Glutamatergic neuron (in vitro differentiated cells): ENCODE data around the gene JPH2. TPM values are rescaled to one million over a fixed set of nuclear protein-coding genes. Genes with fewer than 3 reads are reported as not detected.

Experiments used
- DNase-seq: peaks from one replicate; pipeline ENCODE4 v3.0.0; 2022
- H3K27ac Mint-ChIP-seq: one replicate; pipeline ENCODE4 v1.8.0; 2020; ENCODE audit warnings: mild to moderate bottlenecking, mixed read lengths, inconsistent platforms; ENCODE audit not compliant: unreplicated experiment
- H3K27me3 Mint-ChIP-seq: one replicate; pipeline ENCODE4 v1.8.0; 2020; ENCODE audit warnings: mild to moderate bottlenecking, moderate library complexity, mixed read lengths, inconsistent platforms; ENCODE audit not compliant: unreplicated experiment
- H3K36me3 Mint-ChIP-seq: one replicate; pipeline ENCODE4 v1.8.0; 2020; ENCODE audit warnings: mild to moderate bottlenecking, mixed read lengths, inconsistent platforms; ENCODE audit not compliant: unreplicated experiment
- H3K4me1 Mint-ChIP-seq: one replicate; pipeline ENCODE4 v1.8.0; 2020; ENCODE audit warnings: mild to moderate bottlenecking, low read depth, mixed read lengths, inconsistent platforms; ENCODE audit not compliant: unreplicated experiment
- H3K4me3 Mint-ChIP-seq: one replicate; pipeline ENCODE4 v1.8.0; 2020; ENCODE audit warnings: mild to moderate bottlenecking, mixed read lengths, inconsistent platforms; ENCODE audit not compliant: unreplicated experiment
- H3K9me3 Mint-ChIP-seq: one replicate; pipeline ENCODE4 v1.8.0; 2020; ENCODE audit warnings: mild to moderate bottlenecking, moderate library complexity, mixed read lengths, inconsistent platforms; ENCODE audit not compliant: unreplicated experiment
- total RNA-seq: library from RNA; stranded (reverse); fragmentation: NEBNext Ultra II Directional; extraction: Animal tissue kit (Norgen Biotek cat#: 25700); gene quantifications from one replicate; pipeline ENCODE4 v1.2.1, GENCODE V29; 2021; ENCODE audit not compliant: unreplicated experiment
- TF ChIP-seq, protein P1 (sequence below): fragments of 200-600 bp; sonication (generic); IDR thresholded peaks from one replicate; pipeline ENCODE4 v1.5.0; 2021; ENCODE audit not compliant: partially characterized antibody, unreplicated experiment

JPH2 gene
- total RNA-seq, 1 donor from 2014 or later = 0.07 TPM

GRCh38 chr20:44166008-44166407, 21.0 kb downstream of the JPH2 start:
- H3K4me3 Mint-ChIP-seq = no peak overlapping the region
- peaks cover 13% of the 10 kb centered on the region for H3K36me3 Mint-ChIP-seq
- H3K9me3 Mint-ChIP-seq = no peaks in the 10 kb centered on the region
- no peak overlapping the region for H3K27ac Mint-ChIP-seq
- H3K4me1 Mint-ChIP-seq = peaks cover 12% of the 10 kb centered on the region
- TF ChIP-seq, protein P1, sequence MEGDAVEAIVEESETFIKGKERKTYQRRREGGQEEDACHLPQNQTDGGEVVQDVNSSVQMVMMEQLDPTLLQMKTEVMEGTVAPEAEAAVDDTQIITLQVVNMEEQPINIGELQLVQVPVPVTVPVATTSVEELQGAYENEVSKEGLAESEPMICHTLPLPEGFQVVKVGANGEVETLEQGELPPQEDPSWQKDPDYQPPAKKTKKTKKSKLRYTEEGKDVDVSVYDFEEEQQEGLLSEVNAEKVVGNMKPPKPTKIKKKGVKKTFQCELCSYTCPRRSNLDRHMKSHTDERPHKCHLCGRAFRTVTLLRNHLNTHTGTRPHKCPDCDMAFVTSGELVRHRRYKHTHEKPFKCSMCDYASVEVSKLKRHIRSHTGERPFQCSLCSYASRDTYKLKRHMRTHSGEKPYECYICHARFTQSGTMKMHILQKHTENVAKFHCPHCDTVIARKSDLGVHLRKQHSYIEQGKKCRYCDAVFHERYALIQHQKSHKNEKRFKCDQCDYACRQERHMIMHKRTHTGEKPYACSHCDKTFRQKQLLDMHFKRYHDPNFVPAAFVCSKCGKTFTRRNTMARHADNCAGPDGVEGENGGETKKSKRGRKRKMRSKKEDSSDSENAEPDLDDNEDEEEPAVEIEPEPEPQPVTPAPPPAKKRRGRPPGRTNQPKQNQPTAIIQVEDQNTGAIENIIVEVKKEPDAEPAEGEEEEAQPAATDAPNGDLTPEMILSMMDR = no peak
- DNase-seq = no peak
- H3K27me3 Mint-ChIP-seq = peaks cover 8% of the 10 kb centered on the region

DNA sequence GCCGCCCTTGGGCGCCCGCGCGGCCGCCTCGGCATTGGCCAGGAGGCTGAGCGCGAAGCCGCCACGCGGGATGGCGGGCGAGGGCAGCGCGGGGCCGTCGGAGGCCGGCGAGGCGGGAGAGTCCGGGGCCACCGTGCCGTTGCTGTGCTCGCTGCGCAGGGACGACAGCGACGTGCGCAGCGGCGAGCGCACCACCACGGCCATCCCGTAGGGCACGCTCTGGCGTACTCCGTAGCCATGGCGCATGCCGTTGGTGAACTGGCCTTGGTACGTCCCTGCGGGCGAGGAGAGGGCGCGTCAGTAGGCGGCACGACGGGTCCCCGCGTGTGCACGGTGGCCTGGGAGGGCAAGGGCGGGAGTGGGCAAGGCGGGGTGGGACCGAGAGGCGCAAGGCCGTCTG, 26.9 kb downstream of the JPH2 start:
- TF ChIP-seq, protein P1 = no peak
- Mint-ChIP-seq H3K27me3 (peaks cover 5% of the 10 kb centered on the region), H3K27ac (no peak overlapping the region), H3K9me3 (peaks cover 5% of the 10 kb centered on the region), H3K4me1 (peaks cover 2% of the 10 kb centered on the region), H3K36me3 (peaks cover 20% of the 10 kb centered on the region), H3K4me3 (no peak overlapping the region)
- DNase-seq = no peak

DNA sequence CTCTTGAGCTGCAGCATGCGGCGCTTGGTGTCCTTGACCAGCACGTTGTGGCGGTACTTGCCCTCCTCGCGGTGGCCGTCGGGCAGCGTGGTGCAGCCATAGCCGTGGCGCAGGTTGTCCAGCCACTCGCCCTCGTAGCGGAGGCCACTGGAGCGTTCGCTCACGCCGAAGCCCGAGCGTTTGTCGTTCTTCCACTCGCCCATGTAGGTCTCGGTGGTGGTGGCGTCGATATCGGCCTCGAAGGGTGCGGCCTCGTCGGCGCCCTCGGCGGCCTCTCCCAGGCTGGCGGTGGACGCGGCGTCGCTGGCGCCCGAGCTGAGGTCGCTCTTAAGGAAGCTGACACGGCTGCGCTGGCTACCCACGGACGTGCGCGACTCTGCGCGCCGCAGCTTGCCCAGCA, 27.3 kb downstream of the JPH2 start:
- H3K36me3 Mint-ChIP-seq = peaks cover 20% of the 10 kb centered on the region
- TF ChIP-seq, protein P1 = no peak
- H3K4me3 Mint-ChIP-seq = no peak overlapping the region
- H3K9me3 Mint-ChIP-seq = peaks cover 5% of the 10 kb centered on the region
- peaks cover 2% of the 10 kb centered on the region for H3K4me1 Mint-ChIP-seq
- DNase-seq = no peak
- H3K27ac Mint-ChIP-seq = no peak overlapping the region
- peaks cover 5% of the 10 kb centered on the region for H3K27me3 Mint-ChIP-seq

- Mint-ChIP-seq H3K27ac (no peak overlapping the region), H3K9me3 (peaks cover 5% of the 10 kb centered on the region), H3K4me3 (no peak overlapping the region), H3K27me3 (peaks cover 5% of the 10 kb centered on the region), H3K4me1 (peaks cover 2% of the 10 kb centered on the region), H3K36me3 (peaks cover 20% of the 10 kb centered on the region)
- no peak for DNase-seq
- TF ChIP-seq, protein P1 = no peak
Observed at GRCh38 chr20:44159125-44159524, 27.9 kb downstream of the JPH2 start.

DNA sequence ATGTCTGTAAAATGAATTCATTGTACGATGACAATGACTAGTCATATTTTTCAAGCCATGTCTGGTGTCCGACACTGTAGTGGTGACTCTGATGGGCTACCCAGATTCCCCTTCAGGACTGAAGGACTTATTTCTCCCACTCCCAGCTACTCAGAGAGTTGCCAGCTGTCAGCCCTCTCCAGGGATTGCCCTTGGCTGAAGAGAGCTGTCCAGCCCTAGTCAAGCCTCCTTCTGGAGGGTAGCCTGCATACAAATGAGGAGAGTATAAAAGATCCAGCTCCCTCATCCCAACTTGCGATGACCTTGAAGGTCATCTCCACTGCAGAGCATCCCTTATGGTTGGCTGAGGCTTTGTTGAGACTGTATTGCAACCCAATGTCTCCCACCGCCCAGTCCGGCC, 29.9 kb downstream of the JPH2 start:
- H3K4me1 Mint-ChIP-seq = peaks cover 5% of the 10 kb centered on the region
- peaks cover 4% of the 10 kb centered on the region for H3K27me3 Mint-ChIP-seq
- DNase-seq = no peak
- no peak overlapping the region for H3K27ac Mint-ChIP-seq
- TF ChIP-seq, protein P1 = no peak
- H3K4me3 Mint-ChIP-seq = no peak overlapping the region
- peaks cover 5% of the 10 kb centered on the region for H3K9me3 Mint-ChIP-seq
- peaks cover 12% of the 10 kb centered on the region for H3K36me3 Mint-ChIP-seq
